ENCODE measurements around the gene LIN28A. TPM values are rescaled to one million over a fixed set of nuclear protein-coding genes. Genes with fewer than 3 reads are reported as not detected.

LIN28A gene
- total RNA-seq, 1 donor from 2014 or later = not detected

Other genes with a start within 250 kb of the LIN28A start
- gene C1orf232, start 241.9 kb upstream of the LIN28A start, total RNA-seq = not detected in 2 replicates
- 53.0 and 66.9 TPM in 2 replicates for gene ZNF593, start 240.9 kb upstream of the LIN28A start, total RNA-seq
- not detected in 2 replicates for gene ZNF593OS, start 239.0 kb upstream of the LIN28A start, total RNA-seq
- 11.8 and 15.8 TPM in 2 replicates for gene CNKSR1, start 233.3 kb upstream of the LIN28A start, total RNA-seq
- under 0.01 TPM in 2 replicates for gene CATSPER4, start 220.2 kb upstream of the LIN28A start, total RNA-seq
- 8.1 and 8.4 TPM in 2 replicates for gene CEP85, start 176.6 kb upstream of the LIN28A start, total RNA-seq
- gene SH3BGRL3, start 130.7 kb upstream of the LIN28A start, total RNA-seq = 14.5 and 28.7 TPM in 2 replicates
- 2.6 and 3.1 TPM in 2 replicates for gene UBXN11, start 104.2 kb upstream of the LIN28A start, total RNA-seq
- gene CD52, start 92.9 kb upstream of the LIN28A start, total RNA-seq = not detected in 2 replicates
- gene CRYBG2, start 56.7 kb upstream of the LIN28A start, total RNA-seq = 19.5 and 67.7 TPM in 2 replicates
- not detected in 2 replicates for gene ZNF683, start 38.1 kb upstream of the LIN28A start, total RNA-seq
- gene DHDDS, start 21.5 kb downstream of the LIN28A start, total RNA-seq = 55.3 and 64.9 TPM in 2 replicates
- 87.9 and 283 TPM in 2 replicates for gene HMGN2, start 61.6 kb downstream of the LIN28A start, total RNA-seq
- 35.5 and 61.3 TPM in 2 replicates for gene RPS6KA1, start 118.9 kb downstream of the LIN28A start, total RNA-seq

Measured in bronchial epithelial cell (primary cell).